GM13977 (cell line): ENCODE results near the gene SLC16A10.

Source experiments
- DNase-seq: peaks from one replicate; pipeline ENCODE4 v3.0.0; 2012; ENCODE audit warnings: low spot score
- CTCF ChIP-seq: IDR thresholded peaks from 2 replicates; pipeline ENCODE4 v1.5.1; 2012; ENCODE audit warnings: mild to moderate bottlenecking, control low read depth; ENCODE audit not compliant: insufficient read depth; ENCODE audit errors: extremely low read depth, missing control alignments
- in situ Hi-C: fragments of 300-500 bp; cut with MboI; formaldehyde crosslinking; loops from one replicate; pipeline ENCODE4 v1.12.0; 2022; ENCODE audit warnings: low sequenced_read_pairs, low pct_unique_long_range_greater_than_20kb, mixed read lengths, inconsistent platforms; ENCODE audit not compliant: unreplicated experiment

SLC16A10 gene

GRCh38 chr6:111269401-111269970 is 182.2 kb downstream of the SLC16A10 start:
- no peak for DNase-seq
- no peak for TF ChIP-seq CTCF
- in situ Hi-C loops = loop anchor here (10.0 kb wide), 1 partner anchor 205 kb away; no protein-coding TSS in a partner anchor

DNA sequence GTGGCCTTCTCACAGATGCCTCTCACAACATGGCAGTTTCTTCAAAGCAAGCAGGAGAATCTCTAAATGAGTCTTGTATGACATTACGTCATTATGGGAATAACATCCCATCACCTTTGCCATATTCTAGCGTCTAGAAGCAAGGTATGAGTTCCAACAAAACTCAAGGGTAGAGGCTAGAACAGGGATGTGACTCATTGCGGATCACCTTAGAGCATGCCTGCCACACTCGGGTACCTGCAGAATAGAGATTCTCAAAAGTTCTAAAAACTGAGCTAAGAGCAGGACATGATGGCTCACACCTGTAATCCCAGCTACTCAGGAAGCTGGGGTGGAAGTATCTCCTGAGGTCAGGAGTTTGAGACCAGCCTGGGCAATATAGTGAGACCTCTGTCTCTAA is 182.8 kb downstream of the SLC16A10 start:
- no peak for TF ChIP-seq CTCF
- in situ Hi-C loops = no loop called here
- DNase-seq = no peak

- in situ Hi-C loops = no loop called here
- DNase-seq = no peak
- no peak for TF ChIP-seq CTCF
Measured at GRCh38 chr6:111274593-111275217, 187.4 kb downstream of the SLC16A10 start.

GRCh38 chr6:111276335-111276734 is 189.0 kb downstream of the SLC16A10 start:
- in situ Hi-C loops = no loop called here
- DNase-seq = no peak
- TF ChIP-seq CTCF = no peak

DNA sequence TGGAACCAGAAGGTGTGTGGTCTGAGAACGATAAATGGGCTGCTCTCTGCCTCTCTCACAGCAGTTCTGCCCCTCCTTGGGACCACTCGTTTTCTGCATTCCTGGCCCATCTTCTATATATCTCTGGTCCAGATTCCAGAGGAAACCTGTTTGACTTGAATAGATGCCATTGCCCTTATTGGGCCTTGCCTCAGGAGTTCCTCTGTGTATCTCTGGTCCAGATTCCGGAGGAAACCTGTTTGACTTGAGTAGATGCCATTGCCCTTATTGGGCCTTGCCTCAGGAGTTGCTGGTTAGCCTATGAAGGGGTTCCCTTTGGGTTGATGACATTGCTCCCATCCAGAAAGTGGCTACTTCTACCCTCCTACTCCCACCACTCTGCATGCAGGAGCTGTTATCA is 189.4 kb downstream of the SLC16A10 start:
- no peak for TF ChIP-seq CTCF
- in situ Hi-C loops = no loop called here
- no peak for DNase-seq

- in situ Hi-C loops = no loop called here
Measured at GRCh38 chr6:111277819-111278218, 190.5 kb downstream of the SLC16A10 start.

More at GRCh38 chr6:111277819-111278218, 190.5 kb downstream of the SLC16A10 start:
- no peak for DNase-seq
- no peak for TF ChIP-seq CTCF
